ENCODE measurements around the gene TRAF3IP1.
"Not testable (repeated sequence)": the region's sequence is repeated elsewhere in the genome, so short reads cannot be mapped to it uniquely, and the experiment has no call there.

TRAF3IP1 gene

DNA sequence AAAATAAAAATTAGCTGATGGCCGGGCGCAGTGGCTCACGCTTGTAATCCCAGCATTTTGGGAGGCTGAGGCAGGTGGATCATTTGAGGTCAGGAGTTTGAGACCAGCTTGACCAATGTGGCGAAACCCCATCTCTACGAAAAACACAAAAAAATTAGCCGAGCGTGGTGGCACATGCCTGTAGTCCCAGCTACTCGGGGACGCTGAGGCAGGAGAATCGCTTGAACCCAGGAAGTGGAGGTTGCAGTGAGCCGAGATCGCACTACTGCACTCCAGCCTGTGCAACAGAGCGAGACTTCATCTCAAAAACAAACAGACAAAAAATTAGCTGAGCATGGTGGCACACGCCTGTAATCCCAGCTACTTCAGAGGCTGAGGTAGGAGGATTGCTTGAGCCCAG is 9.6 kb upstream of the TRAF3IP1 start:
- not testable (repeated sequence) for DNase-seq

DNA sequence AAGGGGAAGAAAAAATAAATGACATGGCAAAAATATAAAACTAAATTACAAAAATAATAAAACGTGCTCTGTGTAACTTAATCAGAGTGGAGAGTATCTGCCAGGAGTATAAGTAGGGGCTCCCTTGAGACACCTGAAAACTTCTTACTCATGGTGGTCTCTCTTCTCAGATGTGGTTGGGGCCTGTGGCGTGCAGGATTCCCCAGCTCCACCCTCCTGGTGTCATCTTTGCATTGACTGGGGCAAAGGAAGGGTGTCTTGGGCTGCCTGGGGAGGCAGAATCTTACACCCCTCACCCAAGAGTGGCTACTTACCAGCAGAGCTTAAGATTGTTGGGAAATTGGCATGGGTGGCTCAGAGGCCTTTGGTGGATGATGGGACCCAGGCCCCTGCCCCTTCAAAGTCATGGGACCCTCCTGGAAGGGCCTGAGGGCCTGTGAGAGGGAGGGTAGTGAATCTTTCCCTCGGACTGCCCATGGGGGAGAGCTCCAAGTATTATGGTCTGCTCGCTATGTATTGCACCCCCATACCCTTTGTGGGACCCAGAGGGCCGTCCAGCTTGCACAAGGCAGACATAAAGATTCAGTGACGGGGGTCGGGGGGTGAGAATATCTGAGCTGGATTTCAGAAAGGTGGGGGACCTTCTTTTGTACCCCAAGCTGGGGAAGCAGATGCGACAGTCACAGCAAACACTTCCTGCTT is 6.9 kb upstream of the TRAF3IP1 start:
- DNase-seq: no peak

DNA sequence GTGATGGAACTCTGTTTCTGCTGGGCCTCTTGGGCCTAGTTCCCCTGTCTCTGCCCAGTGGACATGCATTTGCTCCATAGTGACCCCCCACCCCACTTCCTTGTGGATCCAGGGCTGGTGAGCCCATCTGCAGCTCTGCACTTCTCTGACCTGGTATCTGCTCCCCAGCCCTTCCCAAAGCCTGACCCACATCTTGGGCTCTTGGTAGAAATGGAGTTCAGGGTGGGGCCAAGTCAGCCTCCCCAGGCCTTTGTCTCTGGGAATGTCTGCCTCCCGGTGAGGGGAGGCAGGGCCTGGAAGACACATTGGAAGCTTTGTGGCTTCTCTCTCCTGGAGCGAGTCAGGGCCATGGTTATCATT is 6.3 kb upstream of the TRAF3IP1 start:
- DNase-seq: no peak

DNA sequence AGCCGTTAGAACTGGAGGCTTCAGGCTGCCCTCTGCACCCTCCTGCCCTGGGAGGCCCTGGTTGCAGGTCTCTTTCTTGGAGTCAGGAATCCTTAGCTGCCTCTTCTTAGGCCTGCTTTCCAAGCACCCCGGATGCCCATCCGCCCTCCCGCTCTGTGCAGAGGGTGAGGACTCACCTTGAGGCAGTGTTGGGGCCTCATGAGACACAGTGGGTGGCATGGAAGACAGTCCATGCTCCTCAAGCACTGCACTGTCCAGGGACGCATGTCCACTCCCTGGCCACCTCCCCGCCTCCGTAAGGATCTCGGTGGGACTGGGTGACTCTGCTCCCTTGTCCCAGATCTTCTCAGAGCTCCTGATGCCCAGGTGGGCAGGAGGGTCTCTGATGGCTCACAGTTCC is 5.7 kb upstream of the TRAF3IP1 start:
- DNase-seq: no peak

DNA sequence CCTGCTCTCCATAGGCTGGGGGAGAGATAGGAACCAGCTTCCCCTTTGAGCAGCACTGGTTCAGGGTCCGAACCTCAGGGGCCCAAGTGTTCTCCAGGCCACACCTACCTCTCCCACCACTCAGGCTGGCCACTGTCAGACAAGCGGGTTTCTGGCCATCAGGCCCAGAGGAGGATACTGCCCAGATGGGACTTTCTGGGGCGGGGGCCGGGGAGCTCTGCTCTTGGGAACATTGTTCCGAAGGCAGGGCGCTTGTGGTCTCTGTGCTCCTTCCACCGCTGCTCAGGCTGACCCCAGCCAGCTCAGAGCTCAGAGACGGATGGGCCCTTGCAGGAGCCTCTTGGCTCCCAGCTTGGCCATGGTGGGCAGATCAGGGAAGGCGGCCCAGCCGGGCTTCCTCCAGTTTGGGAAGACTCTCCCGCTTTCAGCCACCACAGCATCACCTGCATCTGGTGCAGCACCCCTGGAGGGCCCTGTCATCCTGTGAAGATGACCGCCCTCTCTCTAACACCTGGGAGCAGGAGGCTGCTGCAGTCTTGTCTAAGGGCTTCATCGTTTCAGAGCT is 5.2 kb upstream of the TRAF3IP1 start:
- DNase-seq: no peak

DNA sequence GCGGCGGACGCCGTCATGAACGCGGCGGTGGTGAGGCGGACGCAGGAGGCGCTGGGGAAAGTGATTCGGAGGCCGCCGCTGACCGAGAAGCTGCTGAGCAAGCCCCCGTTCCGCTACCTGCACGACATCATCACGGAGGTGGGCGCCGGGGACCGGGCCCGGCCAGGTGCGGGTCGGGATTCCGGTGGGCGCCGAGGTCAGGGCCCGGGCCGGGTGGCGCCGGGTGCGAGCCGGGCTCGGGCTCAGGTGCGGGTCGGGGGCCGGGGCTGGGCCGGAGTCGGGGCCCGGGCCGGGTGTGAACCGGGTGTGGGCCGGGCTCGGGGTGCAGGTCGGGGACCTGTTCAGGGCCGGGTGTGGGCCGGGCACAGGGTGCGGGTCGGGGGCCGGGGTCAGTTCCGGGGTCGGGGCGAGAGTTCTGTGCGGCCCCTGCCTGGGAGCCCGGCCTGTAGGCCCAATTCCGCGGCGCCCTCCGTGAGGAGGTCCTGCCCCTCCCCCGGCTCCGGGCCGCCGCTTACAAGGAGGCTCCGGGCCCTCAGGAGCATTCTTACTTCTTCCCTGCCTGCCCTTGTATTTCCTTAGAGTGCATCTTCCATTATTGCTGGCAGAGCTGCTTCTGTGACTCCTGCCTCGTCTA is 447 bp downstream of the TRAF3IP1 start:
- no peak for DNase-seq

DNA sequence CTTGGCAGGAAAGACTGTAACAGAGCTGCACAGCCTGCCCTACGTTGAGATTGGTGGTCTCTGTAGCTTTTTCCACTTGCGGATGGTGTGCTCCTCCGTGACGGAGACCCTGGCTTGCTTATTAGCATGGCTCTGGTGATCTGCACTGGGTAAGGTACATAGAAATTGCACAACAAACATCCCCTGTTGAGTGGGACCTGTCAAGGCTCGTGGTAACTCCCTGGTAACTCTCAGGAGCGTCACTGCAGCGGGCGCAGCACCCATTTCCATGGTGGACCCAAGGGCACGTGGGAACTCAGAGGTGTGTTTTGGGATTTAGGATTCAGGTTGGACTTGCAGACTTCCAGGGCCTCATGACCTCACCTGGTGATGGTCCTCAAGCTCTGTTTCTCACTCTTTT is 1.1 kb downstream of the TRAF3IP1 start:
- no peak for DNase-seq

DNA sequence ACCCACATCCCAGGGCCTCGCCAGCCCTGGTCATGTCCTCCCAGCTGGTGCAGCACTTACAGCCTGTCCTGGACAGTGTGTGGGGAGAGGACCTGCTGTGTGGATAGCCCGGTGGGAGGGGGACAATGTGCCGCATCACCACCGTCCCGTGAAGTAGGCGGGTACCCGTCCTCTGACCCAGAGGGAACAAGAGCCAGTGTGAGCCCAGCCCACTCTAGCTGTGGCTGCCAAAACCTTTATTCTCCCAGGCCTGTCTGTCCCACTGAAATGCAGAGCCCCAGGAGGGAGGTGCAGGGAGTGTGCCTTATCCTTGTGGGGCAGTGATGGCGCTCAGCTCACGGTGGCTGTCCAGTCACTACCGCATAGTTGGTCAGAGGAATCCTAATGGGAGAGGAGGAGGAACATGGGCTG is 1.7 kb downstream of the TRAF3IP1 start:
- no peak for DNase-seq

DNA sequence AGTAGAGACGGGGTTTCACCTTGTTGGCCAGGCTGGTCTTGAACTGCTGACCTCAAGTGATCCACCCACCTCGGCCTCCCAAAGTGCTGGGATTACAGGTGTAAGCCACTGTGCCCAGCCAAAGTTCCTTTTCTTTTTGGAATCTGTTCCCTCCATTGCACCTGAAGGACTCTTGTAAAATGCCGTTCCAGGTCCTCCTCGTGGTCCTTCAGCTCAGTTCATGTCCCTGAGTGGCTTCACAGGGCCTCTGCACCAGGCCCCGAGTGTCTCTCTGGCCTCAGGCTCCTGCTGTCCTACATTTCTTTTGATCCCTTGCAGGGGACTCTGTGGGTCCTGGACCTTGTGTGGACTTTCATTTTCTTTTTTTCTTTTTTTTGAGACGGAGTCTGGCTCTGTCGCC is 3.9 kb downstream of the TRAF3IP1 start:
- DNase-seq: not testable (repeated sequence)

DNA sequence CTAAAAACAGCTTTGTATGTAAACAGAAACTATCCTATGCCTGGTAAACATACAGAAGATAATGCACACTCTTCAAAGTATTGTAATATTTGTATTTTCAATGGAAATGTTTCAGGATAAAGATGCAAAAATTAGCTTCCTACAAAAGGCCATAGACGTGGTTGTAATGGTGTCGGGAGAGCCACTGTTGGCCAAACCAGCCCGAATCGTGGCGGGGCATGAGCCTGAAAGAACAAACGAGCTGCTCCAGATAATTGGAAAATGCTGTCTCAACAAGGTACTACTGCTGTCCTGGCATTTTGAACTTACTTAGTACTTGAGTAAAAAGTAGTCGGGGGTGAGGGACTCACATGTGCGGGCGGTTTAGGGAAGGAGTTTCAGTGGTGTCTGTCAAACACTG is 5.4 kb downstream of the TRAF3IP1 start:
- DNase-seq: no peak

DNA sequence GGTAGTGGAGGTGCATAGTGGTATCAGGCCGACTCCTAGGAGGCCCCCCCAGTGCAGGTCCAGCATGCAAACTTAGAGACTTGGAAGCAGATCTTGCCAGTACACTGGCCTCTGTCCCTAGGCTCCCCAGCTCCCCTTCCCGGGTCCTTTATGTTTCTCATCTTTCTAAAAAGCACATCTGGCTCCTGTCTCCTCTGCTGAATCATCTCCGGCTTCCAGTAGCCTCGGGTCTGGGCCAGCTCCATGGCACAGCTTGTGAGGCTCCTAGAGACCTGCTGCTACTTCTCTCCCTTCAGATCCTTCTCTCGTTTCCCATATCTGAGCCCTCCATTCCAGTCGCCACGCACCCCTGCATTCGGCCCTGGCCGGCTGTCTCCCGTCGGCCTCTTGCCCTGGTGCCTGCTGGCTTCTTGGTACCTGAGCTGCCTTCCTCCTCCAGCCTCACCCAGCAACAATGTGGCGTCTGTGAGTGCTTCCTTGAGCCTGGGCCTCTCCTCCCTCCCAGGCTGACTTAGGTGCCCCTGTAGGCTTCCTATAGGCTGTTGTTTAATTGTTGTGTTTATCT is 6.6 kb downstream of the TRAF3IP1 start:
- no peak for DNase-seq

DNA sequence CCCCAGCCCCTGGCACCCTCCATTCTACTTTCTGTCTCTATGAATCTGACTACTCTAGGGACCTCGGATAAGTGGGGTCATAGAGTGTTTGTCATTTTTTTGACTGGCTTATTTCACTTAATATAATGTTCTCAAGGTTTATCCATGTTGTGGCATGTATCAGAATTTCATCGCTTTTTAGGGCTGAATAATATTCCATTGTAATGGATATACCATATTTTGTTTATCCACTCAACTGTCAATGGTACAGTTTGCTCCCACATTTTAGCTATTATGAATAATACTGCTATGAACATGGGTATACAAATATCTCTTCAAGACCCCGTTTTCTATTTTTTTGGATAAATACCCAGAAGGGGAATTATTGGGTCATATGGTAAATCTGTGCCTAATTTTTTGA is 7.4 kb downstream of the TRAF3IP1 start:
- DNase-seq: no peak

DNA sequence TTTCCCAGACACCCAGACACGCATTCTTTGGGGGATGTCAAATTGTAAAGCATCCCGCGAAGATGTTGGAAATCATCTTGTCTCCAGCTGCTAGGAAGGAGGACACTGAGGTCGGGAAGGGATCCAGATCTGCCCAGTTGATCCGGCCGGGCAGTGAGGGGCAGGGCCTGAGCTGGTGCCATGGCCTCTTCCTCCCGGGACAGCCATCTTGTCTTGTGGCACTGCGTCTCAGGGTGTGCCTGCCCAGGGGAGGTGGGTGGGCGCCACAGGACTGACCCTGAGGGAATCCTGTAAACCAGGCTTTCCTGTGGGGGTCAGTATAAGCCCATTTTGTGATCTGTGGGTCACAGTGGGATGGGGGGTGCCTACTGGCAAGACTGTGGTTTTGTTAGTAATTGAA is 10.1 kb downstream of the TRAF3IP1 start:
- no peak for DNase-seq

DNA sequence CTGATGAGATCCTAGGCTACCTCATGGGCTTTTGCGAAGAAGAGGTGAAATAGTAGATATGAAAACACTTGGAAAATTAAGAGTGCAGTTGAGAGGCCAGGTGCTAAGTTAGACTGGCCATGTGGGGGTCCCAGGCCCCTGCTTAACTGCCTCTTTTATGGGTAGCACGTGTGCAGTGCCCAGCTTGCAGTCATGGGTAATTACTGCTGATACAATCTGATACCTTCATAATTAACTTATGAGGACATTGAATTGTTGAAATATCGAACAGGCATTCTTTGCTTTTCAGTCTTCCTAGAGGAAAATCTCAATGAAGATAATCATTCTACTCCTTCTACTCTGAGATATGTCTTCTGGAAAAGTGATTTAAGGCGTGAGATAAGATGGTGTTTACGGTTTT is 11.6 kb downstream of the TRAF3IP1 start:
- no peak for DNase-seq

DNA sequence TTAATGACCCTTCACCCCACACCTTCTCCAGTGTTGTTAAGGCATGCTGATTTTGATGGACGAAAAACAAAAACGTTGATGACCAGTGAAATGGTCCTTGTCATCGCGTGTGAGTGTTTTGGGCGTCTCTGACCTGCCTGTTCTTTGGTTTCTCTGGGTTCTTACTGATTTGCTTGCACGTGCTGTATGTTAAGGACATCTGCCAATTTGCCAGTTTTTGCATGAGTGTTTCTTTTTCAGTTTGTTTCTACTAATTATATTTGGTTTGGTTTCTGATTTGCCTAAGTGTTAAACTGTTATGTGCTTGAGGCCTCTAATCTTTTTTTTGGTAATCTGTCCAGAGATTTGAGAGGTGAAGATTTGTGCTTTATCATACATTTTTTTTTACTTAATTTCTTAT is 14.6 kb downstream of the TRAF3IP1 start:
- no peak for DNase-seq

DNA sequence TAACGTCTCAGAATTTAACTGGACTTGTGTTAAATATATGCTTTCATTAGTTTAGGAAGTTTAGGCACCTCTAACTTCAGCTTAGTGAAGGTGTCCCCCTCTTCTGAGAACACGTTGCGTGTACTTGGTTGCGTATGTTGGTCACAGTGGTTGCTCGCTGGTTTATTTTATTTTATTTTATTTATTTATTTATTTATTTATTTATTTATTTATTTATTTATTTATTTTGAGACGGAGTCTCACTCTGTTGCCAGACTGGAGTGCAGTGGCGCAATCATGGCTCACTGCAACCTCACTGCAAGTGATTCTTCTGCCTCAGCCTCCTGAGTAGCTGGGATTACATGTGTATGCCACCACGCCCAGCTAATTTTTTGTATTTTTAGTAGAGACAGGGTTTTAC is 15.3 kb downstream of the TRAF3IP1 start:
- not testable (repeated sequence) for DNase-seq

DNA sequence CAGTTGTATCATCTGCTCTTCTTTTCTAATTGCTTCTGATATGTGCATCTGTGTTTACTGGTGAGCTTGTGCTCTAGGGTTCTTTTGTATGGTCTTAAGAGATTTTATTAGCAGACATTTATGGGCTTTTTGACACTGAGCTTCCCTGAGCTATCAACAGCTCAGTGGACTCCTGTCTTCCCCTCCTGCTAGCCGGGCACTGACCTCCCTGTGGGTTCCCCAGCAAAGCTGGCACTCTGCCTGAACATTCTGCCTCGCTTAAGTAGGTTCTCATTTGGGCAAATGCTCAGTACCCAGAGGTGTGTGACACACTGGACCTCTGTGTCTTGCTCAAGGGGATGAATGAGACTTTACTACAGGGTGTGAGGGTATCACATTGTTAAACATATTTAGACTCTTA is 15.8 kb downstream of the TRAF3IP1 start:
- no peak for DNase-seq

DNA sequence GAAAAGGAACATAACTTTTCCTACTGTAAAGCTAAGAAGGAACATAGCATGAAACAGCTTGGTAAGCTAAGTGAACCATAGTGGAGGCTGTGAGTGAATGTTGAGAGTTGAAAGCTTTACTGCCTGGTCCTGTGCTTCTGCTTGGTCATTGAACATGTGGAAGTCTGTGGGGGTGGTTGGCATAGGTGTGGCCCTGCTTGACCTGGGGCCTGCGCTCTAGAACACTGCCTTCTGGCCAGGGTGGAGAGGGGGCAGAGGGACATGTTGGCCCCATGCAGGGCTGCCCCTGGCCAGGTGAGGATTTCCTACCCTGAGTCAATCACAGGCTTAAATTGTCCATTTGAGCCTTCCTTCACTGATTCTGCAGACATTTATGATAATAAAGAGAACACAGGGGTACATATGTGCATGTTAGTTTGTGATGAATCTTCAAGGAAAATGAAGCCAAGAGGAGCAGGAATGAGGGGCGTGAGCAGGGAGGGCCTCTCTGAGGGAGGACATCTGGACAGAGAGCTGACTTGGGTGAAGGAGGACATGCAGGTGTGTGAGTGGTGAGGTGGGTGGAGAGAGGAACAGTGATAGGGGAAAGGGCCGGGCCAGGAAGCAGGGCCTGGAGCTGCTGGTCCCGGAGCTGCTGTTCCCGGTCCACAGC is 16.6 kb downstream of the TRAF3IP1 start:
- DNase-seq: no peak

DNA sequence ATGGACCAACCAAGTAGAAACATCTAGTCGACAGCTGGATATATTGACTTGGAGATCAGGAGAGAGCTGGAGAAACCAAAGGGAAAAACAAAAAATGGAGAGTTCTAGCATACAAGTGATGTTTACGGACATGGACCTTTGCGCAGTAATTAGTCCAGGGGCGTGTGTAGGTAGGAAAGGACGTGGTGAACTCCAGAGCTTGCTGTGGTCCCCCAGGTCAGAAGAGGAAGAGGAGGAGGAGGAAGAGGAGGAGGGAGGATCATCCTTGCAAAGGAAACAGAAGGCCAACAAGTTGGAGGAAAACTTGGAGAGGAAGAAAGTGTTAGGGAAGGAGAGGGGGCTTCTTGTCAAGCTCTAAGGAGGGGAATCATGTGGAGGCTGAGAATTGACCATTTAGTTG is 17.5 kb downstream of the TRAF3IP1 start:
- no peak for DNase-seq

DNA sequence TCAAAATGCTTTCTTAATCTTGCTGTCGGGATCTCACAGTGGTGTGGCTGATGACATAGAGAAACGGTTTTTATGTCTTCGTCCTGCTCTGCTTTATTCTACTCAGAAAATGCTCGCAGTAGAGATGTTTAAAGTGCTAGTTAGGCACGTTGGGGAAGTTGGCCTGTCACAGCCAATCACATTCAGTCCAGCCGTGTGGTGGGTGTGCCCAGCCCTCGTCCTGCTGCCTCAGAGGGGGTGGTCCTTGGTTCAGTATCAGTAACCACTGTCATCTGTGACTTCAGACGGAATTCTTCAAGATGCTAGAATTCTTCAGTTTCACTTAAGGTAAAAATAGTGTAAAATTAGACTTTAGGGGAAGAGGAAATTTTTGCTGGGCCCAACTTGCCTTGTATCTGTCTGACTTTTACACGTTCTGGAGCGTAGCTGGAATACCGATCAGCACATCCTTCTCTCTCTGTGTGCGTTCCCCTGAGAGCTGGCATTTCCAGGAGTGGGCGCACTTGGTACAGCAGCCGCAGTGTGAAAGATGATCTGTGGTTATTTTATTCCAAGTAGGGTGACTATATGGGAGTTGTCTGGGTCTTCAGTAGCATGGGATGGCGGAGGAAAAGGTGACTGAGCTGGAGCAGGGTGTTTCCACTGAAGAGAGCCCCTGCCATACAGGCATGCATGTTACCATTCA is 18.5 kb downstream of the TRAF3IP1 start:
- DNase-seq: no peak

DNA sequence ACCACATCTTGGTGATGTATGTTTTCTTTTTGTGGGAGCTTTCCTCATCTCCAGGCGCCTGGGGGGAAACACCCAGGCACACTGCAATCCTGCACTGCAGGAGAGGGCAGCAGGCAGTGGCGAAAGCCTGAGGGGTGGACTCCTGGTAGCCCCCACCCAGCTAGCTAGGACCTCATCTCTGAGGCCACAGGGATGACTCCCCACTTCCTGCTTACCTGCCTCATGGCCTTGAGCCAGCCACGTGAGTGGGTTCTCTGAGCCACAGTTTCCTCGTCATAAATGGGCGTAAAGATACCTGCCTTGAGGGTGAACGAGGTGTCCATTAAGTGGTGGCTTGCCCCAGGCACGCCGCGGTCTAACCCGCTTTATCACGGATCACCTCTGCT is 19.1 kb downstream of the TRAF3IP1 start:
- DNase-seq: no peak

DNA sequence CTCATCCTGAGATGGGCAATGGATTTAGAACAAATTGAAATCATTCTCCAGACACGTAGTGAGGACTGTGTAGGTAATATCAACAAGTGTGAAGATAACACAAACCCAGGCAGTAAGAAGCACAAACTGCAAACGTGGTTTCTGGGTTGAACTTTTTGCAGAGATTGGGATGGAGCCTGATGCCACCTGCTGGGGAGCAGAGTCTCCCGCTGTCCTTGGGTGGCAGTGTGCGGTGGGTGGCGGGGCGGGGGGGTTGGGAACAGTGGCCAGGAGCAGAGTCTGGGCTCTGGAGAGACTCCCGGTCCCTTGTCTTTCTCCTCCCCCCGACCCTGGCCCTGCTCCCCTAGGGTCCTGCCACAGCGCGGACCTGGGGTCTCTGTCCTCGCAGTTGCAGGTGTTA is 19.5 kb downstream of the TRAF3IP1 start:
- DNase-seq: no peak

DNA sequence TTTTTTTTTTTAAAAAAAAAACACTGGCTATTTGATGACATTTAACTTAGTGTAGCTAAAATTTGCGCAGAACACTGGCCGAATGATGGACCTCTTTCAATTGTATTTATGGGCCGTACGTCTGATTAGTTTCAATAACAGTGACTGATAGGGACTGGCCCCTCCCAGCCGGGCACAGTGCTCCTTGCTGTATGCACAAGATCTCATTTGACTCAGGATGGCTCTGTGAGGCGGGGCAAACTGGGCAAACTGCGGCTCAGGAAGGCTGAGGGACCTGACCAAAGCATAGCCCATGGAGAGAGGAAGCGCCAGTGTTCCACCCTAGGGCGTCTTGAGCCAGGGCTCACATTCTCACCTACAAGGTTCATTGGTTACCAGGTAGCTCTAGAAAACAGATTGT is 21.2 kb downstream of the TRAF3IP1 start:
- no peak for DNase-seq
